BJ (cell line): ENCODE data around the gene HNF1A. TPM values are rescaled to one million over a fixed set of nuclear protein-coding genes. Genes with fewer than 3 reads are reported as not detected.

Experiments used
- CTCF ChIA-PET: fragments of 350-600 bp; formaldehyde crosslinking; extraction: SDS; loops from one replicate; lab custom pipeline; 2021; ENCODE audit warnings: antibody characterized with exemption, inconsistent platforms; lab: Yijun Ruan, JAX
- POLR2A ChIA-PET: fragments of 300-600 bp; sonication (Branson Sonifier 250); formaldehyde crosslinking; extraction: SDS; loops from one replicate; lab custom pipeline; 2021; ENCODE audit warnings: antibody characterized with exemption; lab: Charles Lee
- DNase-seq: peaks from one replicate; pipeline ENCODE4 v3.0.0-alpha.2; 2011; ENCODE audit warnings: low read depth
- H3K27me3 ChIP-seq: 2 replicates; pipeline ENCODE4 v1.6.0; 2011; ENCODE audit warnings: low read length; ENCODE audit not compliant: control insufficient read depth, insufficient read depth
- H3K36me3 ChIP-seq: 2 replicates; pipeline ENCODE4 v1.5.1; 2011; ENCODE audit warnings: low read length; ENCODE audit not compliant: control insufficient read depth, insufficient read depth
- H3K4me3 ChIP-seq: 2 replicates; pipeline ENCODE4 v1.5.1; 2011; ENCODE audit warnings: low read depth, mild to moderate bottlenecking, control low read depth, low read length
- polyA plus RNA-seq: library from polyadenylated mRNA; depleted of rRNA; stranded (reverse); fragments of >200 nt; gene quantifications from 2 replicates; pipeline ENCODE4 v1.2.3, GENCODE V29; 2011
- TF ChIP-seq, protein P1 (sequence below): IDR thresholded peaks from 2 replicates; pipeline ENCODE4 v1.5.1; 2011; ENCODE audit warnings: low read depth, mild to moderate bottlenecking, control low read depth, inconsistent platforms, low read length, moderate library complexity; ENCODE audit not compliant: insufficient read depth

Gene HNF1A
- polyA plus RNA-seq, 1 experiment, result not detected

DNA sequence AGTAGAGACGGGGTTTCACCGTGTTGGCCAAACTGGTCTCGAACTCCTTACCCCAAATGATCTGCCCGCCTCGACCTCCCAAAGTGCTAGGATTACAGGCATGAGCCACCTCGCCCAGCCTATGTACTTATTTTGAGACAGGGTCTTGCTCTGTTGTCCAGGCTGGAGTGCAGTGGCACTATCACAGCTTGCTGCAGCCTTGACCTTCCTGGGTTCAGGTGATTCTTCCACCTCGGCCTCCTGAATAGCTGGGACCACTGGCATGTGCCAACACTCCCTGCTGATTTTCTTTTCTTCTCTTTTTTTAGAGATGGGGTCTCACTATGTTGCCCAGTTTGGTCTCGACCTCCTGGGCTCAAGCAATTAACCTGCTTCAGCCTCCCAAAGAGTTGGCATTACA, 14.0 kb upstream of the HNF1A start:
- CTCF ChIA-PET, result interaction anchor here (0.5 to 1.4 kb wide), 3 partner anchors 21 to 381 kb away, joined by 3 to 4 read pairs (median 3); no protein-coding TSS in a partner anchor
- TF ChIP-seq, protein P1, sequence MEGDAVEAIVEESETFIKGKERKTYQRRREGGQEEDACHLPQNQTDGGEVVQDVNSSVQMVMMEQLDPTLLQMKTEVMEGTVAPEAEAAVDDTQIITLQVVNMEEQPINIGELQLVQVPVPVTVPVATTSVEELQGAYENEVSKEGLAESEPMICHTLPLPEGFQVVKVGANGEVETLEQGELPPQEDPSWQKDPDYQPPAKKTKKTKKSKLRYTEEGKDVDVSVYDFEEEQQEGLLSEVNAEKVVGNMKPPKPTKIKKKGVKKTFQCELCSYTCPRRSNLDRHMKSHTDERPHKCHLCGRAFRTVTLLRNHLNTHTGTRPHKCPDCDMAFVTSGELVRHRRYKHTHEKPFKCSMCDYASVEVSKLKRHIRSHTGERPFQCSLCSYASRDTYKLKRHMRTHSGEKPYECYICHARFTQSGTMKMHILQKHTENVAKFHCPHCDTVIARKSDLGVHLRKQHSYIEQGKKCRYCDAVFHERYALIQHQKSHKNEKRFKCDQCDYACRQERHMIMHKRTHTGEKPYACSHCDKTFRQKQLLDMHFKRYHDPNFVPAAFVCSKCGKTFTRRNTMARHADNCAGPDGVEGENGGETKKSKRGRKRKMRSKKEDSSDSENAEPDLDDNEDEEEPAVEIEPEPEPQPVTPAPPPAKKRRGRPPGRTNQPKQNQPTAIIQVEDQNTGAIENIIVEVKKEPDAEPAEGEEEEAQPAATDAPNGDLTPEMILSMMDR, result no peak
- Histone ChIP-seq H3K4me3 (no peak overlapping the region), H3K27me3 (peaks cover 2% of the 10 kb centered on the region; the same call in 1 of the 2 replicates), H3K36me3 (no peaks in the 10 kb centered on the region)
- DNase-seq, result no peak
- POLR2A ChIA-PET, result no interaction called here

DNA sequence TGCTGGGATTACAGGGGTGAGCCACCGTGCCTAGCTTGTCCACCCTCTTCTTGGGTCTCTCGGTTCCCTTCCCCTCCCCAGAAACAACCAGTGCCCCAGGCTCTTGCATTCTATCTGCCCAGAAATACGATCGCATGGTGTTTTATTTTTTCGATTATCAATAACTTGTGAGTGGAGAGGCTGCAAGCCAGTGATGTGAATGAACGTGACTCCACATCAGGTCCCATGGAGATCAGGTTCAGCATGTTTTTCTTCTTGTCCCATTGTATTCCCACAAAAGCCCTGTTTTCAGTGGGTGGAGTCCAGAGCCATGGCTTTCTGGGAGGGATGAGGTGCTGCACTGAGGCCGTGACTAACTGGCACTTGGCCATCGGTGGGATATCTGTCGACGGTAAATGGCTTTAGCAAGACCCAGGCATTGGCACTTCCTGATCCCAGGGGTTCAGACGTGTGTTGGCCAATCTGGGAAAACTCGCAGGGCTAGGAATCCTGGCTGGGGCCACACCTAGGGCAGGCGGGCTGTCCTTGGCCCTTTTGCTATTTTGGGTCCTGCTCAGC, 12.7 kb upstream of the HNF1A start:
- Histone ChIP-seq H3K36me3 (no peaks in the 10 kb centered on the region), H3K4me3 (no peak overlapping the region), H3K27me3 (peaks cover 2% of the 10 kb centered on the region; the same call in 1 of the 2 replicates)
- CTCF ChIA-PET, result interaction anchor here (1.5 kb wide), 1 partner anchor 319 kb away, joined by 3 read pairs; no protein-coding TSS in a partner anchor
- no peak for DNase-seq
- POLR2A ChIA-PET, result no interaction called here
- TF ChIP-seq, protein P1, result no peak

- peaks cover 4% of the 10 kb centered on the region for H3K27me3 ChIP-seq
- DNase-seq, result no peak
- H3K36me3 ChIP-seq, result no peaks in the 10 kb centered on the region
- TF ChIP-seq, protein P1, result no peak
- CTCF ChIA-PET, result interaction anchor here (1.3 to 7.3 kb wide), 2 partner anchors 19 to 323 kb away, joined by 3 to 86 read pairs; no protein-coding TSS in a partner anchor
- no peak overlapping the region for H3K4me3 ChIP-seq
- POLR2A ChIA-PET, result no interaction called here
Observed at GRCh38 chr12:120970310-120970709, 8.0 kb upstream of the HNF1A start.

- ChIA-PET POLR2A (interaction anchor here (0.6 kb wide), 1 partner anchor 298 kb away, joined by 3 read pairs; no protein-coding TSS in a partner anchor), CTCF (interaction anchor here (0.7 to 7.3 kb wide), 33 partner anchors 9 to 535 kb away, joined by 3 to 86 read pairs (median 4); partner anchors contain the start of gene POP5)
- H3K4me3 ChIP-seq, result no peak overlapping the region
- DNase-seq, result peak; percentile 5
- no peaks in the 10 kb centered on the region for H3K36me3 ChIP-seq
- peaks cover 4% of the 10 kb centered on the region for H3K27me3 ChIP-seq
- TF ChIP-seq, protein P1, result peak; percentile 78
Observed at GRCh38 chr12:120971299-120972180, 6.8 kb upstream of the HNF1A start.
